Measurements from ENCODE around the gene FAM222A. TPM values are rescaled to one million over a fixed set of nuclear protein-coding genes. Genes with fewer than 3 reads are reported as not detected.

The FAM222A gene
- total RNA-seq, 1 donor from 2014 or later = 13.9 TPM

DNA sequence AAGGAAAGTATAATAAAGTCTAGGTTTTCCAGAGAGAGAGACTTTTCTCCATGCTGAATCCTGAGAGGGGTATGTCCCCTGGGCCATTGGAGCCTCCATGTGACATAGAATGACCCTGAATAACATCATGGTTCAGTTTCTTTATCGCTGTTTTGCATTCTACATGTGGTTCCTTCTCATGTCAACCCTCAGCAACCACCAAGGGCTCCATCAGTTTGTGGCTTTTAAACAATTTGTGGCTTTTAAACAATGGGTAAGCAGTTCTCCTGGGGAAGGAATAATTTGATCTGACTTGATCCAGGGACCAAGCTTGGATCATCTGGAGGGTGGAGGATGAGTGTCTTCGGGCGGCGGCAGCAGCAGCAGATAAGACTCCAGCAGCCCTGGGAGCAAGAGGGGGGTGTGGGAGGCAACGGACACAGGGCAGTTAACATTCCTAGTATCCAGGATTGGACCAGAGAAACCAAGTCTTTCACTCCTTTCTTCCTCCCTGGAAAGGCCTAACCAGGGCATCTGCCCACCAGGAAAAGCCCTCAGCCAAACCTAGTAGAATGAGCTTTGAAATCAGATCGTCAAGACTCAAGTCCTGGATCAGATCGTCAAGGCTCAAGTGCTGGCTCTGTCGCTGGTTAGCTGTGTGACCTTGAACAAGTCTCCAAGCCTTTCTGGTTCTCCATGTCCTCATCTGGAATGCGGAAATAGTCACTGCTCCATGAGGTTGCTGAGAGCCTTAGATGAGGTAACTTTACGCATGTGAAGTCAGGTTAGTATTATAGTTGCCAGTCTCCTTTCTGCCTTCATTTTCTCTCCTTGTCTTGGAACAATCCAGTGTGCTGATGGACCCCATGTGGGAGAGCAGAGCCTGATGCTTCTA lies 27.8 kb upstream of the FAM222A start:
- H3K27me3 Mint-ChIP-seq (ENCODE audit: low read depth) = peaks cover 3% of the 10 kb centered on the region
- no peak overlapping the region for H3K27ac Mint-ChIP-seq (ENCODE audit: unreplicated experiment)
- TF ChIP-seq, protein P1, sequence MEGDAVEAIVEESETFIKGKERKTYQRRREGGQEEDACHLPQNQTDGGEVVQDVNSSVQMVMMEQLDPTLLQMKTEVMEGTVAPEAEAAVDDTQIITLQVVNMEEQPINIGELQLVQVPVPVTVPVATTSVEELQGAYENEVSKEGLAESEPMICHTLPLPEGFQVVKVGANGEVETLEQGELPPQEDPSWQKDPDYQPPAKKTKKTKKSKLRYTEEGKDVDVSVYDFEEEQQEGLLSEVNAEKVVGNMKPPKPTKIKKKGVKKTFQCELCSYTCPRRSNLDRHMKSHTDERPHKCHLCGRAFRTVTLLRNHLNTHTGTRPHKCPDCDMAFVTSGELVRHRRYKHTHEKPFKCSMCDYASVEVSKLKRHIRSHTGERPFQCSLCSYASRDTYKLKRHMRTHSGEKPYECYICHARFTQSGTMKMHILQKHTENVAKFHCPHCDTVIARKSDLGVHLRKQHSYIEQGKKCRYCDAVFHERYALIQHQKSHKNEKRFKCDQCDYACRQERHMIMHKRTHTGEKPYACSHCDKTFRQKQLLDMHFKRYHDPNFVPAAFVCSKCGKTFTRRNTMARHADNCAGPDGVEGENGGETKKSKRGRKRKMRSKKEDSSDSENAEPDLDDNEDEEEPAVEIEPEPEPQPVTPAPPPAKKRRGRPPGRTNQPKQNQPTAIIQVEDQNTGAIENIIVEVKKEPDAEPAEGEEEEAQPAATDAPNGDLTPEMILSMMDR (conservative IDR thresholded peaks at IDR 0.05) = no peak
- H3K4me3 Mint-ChIP-seq = no peak overlapping the region
- no peaks in the 10 kb centered on the region for H3K9me3 Mint-ChIP-seq
- no peaks in the 10 kb centered on the region for H3K4me1 Mint-ChIP-seq
- DNase-seq (ENCODE audit: low read depth, low spot score) = no peak
- H3K36me3 Mint-ChIP-seq (ENCODE audit: low read depth) = no peaks in the 10 kb centered on the region

DNA sequence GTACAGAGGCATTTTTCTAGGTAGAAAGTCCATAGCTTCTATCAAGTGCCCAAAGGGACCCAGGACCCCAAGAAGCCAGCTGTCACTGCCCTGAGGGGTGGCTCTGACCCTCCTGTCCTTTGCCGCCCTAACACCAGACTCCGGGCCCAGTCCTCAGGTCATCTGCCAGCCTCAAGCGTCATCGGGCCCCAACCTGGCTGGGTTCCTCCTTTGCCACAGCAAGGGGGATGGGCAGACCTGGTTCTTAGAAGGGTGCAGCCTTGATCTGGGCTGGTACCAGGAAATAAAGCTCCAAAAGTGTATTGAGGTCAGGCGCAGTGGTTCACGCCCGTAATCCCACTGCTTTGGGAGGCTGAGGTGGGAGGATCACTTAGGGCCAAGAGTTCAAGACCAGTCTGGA lies 27.1 kb upstream of the FAM222A start:
- Mint-ChIP-seq H3K36me3 (ENCODE audit: low read depth) (no peaks in the 10 kb centered on the region), H3K4me3 (no peak overlapping the region), H3K27ac (ENCODE audit: unreplicated experiment) (no peak overlapping the region), H3K27me3 (ENCODE audit: low read depth) (peaks cover 3% of the 10 kb centered on the region), H3K4me1 (no peaks in the 10 kb centered on the region), H3K9me3 (no peaks in the 10 kb centered on the region)
- DNase-seq (ENCODE audit: low read depth, low spot score) = no peak
- TF ChIP-seq, protein P1 (conservative IDR thresholded peaks at IDR 0.05) = no peak

DNA sequence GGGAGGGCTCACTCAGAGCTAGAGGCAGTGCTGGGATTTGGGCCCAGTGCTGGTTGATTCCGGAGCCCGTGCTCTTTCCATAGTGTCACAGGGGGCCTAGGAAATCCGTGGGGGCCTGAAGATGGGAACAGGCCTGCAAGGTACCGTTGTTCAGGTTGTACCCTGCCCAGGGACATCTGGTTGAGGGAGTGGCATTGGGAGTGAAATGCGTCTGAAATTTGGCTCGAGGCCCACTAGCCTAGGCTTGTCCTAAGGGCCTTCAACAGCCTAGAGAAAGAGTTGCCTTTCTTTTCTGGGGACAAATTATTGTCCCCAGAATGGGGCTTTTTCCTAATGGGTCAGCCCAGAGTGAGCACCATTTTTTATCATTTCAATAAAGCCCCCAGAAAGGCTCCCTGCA lies 26.4 kb upstream of the FAM222A start:
- DNase-seq (ENCODE audit: low read depth, low spot score) = no peak
- no peak overlapping the region for H3K27ac Mint-ChIP-seq (ENCODE audit: unreplicated experiment)
- no peaks in the 10 kb centered on the region for H3K9me3 Mint-ChIP-seq
- no peaks in the 10 kb centered on the region for H3K4me1 Mint-ChIP-seq
- no peak overlapping the region for H3K4me3 Mint-ChIP-seq
- no peaks in the 10 kb centered on the region for H3K36me3 Mint-ChIP-seq (ENCODE audit: low read depth)
- peaks cover 6% of the 10 kb centered on the region for H3K27me3 Mint-ChIP-seq (ENCODE audit: low read depth)
- TF ChIP-seq, protein P1 (conservative IDR thresholded peaks at IDR 0.05) = no peak

DNA sequence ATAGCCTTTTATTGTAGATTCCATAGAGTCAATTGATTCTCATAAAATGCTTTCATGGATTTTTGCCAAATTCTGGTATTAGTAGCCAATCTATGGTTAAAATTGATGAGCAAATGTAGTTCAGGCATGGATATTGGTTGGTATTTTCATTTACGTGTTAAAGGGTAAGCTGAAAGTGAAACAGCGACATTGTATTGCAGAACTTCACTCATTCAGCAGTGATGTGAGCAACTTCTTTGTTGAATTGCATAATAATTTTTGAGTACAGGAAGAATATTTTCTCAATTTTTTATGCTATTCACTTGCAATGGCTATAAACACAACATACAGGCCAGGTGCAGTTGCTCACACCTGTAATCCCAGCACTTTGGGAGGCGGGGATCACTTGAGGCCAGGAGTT lies 24.2 kb upstream of the FAM222A start:
- TF ChIP-seq, protein P1 (conservative IDR thresholded peaks at IDR 0.05) = no peak
- Mint-ChIP-seq H3K9me3 (no peaks in the 10 kb centered on the region), H3K4me1 (peaks cover 4% of the 10 kb centered on the region), H3K4me3 (no peak overlapping the region), H3K36me3 (ENCODE audit: low read depth) (no peaks in the 10 kb centered on the region), H3K27me3 (ENCODE audit: low read depth) (peaks cover 7% of the 10 kb centered on the region), H3K27ac (ENCODE audit: unreplicated experiment) (no peak overlapping the region)
- DNase-seq (ENCODE audit: low read depth, low spot score) = no peak

DNA sequence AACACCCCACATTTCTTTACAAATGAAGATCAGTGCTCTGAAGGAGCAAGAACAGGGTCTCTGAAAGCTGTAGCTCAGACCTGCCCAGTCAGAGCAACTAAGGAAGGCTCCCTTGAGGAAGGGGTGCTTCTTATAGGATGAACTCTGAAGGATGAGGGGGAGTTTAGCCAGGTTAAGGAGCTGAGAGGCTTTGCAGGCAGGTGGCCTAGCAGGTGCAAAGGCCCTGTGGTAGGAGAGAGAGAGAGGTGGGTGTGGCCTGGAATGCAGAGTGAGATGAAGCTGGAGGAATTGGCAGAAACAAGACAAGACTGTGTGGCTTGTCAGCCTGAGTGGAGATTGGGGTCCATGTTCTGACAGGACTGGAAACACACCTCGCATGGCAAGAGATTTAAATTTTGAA lies 20.5 kb upstream of the FAM222A start:
- TF ChIP-seq, protein P1 (conservative IDR thresholded peaks at IDR 0.05) = no peak
- H3K4me3 Mint-ChIP-seq = no peak overlapping the region
- peaks cover 7% of the 10 kb centered on the region for H3K27me3 Mint-ChIP-seq (ENCODE audit: low read depth)
- H3K36me3 Mint-ChIP-seq (ENCODE audit: low read depth) = no peaks in the 10 kb centered on the region
- no peaks in the 10 kb centered on the region for H3K9me3 Mint-ChIP-seq
- no peak overlapping the region for H3K27ac Mint-ChIP-seq (ENCODE audit: unreplicated experiment)
- no peak for DNase-seq (ENCODE audit: low read depth, low spot score)
- H3K4me1 Mint-ChIP-seq = peaks cover 19% of the 10 kb centered on the region

Measured in neural crest cell (in vitro differentiated cells).